T follicular helper cell (primary cell): Measurements from ENCODE around the gene ALDH1A3.
"Not testable (repeated sequence)": the region's sequence is repeated elsewhere in the genome, so short reads cannot be mapped to it uniquely, and the experiment has no call there.

Experiments
- DNase-seq: peaks from one replicate; pipeline ENCODE4 v3.0.0-alpha.2; 2020; ENCODE audit warnings: low read depth
- total RNA-seq, 2 experiments: gene quantifications; one replicate each; lab custom pipeline; 2026; lab: John Stamatoyannopoulos, UW

Gene ALDH1A3
- 0 to 0.17 reads per million in 2 experiments for total RNA-seq

- no peak for DNase-seq
These were observed at the start of gene ALDH1A3 for GRCh38 chr15:100879464-100880138. Gene ALDH1A3, plus strand, starts transcription at chr15:100879831. Its CDS starts 77 bp downstream, at chr15:100879908.

GRCh38 chr15:100831467-100831866, 48.2 kb upstream of the ALDH1A3 start:
- DNase-seq = no peak

- DNase-seq = no peak
These were observed 47.3 kb upstream of the ALDH1A3 start for GRCh38 chr15:100832149-100832942.

GRCh38 chr15:100833417-100834389, 45.9 kb upstream of the ALDH1A3 start:
- DNase-seq = no peak

- no peak for DNase-seq
These were observed 44.9 kb upstream of the ALDH1A3 start for GRCh38 chr15:100834731-100835130.

GRCh38 chr15:100835636-100836035, 44.0 kb upstream of the ALDH1A3 start:
- no peak for DNase-seq

GRCh38 chr15:100836501-100836900, 43.1 kb upstream of the ALDH1A3 start:
- DNase-seq = no peak

GRCh38 chr15:100841426-100841825, 38.2 kb upstream of the ALDH1A3 start:
- no peak for DNase-seq

GRCh38 chr15:100842756-100843730, 36.6 kb upstream of the ALDH1A3 start:
- no peak for DNase-seq

- DNase-seq = no peak
These were observed 35.5 kb upstream of the ALDH1A3 start for GRCh38 chr15:100844167-100844566.

GRCh38 chr15:100844778-100845177, 34.9 kb upstream of the ALDH1A3 start:
- no peak for DNase-seq

GRCh38 chr15:100847194-100847593, 32.4 kb upstream of the ALDH1A3 start:
- no peak for DNase-seq

- peak; percentile 39 for DNase-seq
These were observed 30.4 kb upstream of the ALDH1A3 start for GRCh38 chr15:100849021-100849854.

- no peak for DNase-seq
These were observed 29.8 kb upstream of the ALDH1A3 start for GRCh38 chr15:100849855-100850218.

GRCh38 chr15:100851428-100852015, 28.1 kb upstream of the ALDH1A3 start:
- DNase-seq = not testable (repeated sequence)

GRCh38 chr15:100852630-100853029, 27.0 kb upstream of the ALDH1A3 start:
- DNase-seq = no peak

- no peak for DNase-seq
These were observed 25.8 kb upstream of the ALDH1A3 start for GRCh38 chr15:100853676-100854440.

- DNase-seq = no peak
These were observed 22.8 kb upstream of the ALDH1A3 start for GRCh38 chr15:100856867-100857266.

- no peak for DNase-seq
These were observed 21.3 kb upstream of the ALDH1A3 start for GRCh38 chr15:100858294-100858693.
